NB4 (cell line): ENCODE measurements around the gene PDE4B.

Source experiments
- CTCF ChIP-seq: IDR thresholded peaks from one replicate; pipeline ENCODE4 v1.5.1; 2012; ENCODE audit warnings: low read depth, low read length
- MAX ChIP-seq: IDR thresholded peaks from 2 replicates; pipeline ENCODE4 v1.6.1; 2011; ENCODE audit warnings: low read depth, low read length
- POLR2A ChIP-seq: IDR thresholded peaks from 2 replicates; pipeline ENCODE4 v1.6.1; 2011; ENCODE audit warnings: mild to moderate bottlenecking; ENCODE audit not compliant: insufficient read length; ENCODE audit errors: extremely low read depth

GRCh38 chr1:66346873-66347272 is 554.2 kb downstream of the PDE4B start:
- TF ChIP-seq POLR2A (no peak), CTCF (no peak), MAX (no peak)
